Ascending aorta (tissue), 2 donors: Measurements from ENCODE around the gene LRRC32. TPM values are rescaled to one million over a fixed set of nuclear protein-coding genes. Genes with fewer than 3 reads are reported as not detected.

Experiments
- DNase-seq, 2 donors: peaks; one replicate each; pipeline ENCODE4 v3.0.0-alpha.2; 2019; ENCODE audit warnings: low spot score in 2 of 2
- H3K27ac ChIP-seq, 2 donors: fragments of 200-600 bp; sonication (generic); one replicate each; pipeline ENCODE4 v1.5.1; 2016 to 2017; ENCODE audit warnings: mild to moderate bottlenecking in 1 of 2
- H3K27me3 ChIP-seq: fragments of 200-600 bp; sonication (generic); one replicate; pipeline ENCODE4 v1.5.1; 2017
- H3K36me3 ChIP-seq, 2 donors: fragments of 200-600 bp; sonication (generic); one replicate each; pipeline ENCODE4 v1.5.1; 2016
- H3K4me1 ChIP-seq, 2 donors: fragments of 200-600 bp; sonication (generic); one replicate each; pipeline ENCODE4 v1.5.1; 2016 to 2017; ENCODE audit warnings: mild to moderate bottlenecking in 1 of 2
- H3K4me3 ChIP-seq, 2 donors: fragments of 200-600 bp; sonication (generic); one replicate each; pipeline ENCODE4 v1.5.1; 2016 to 2017; ENCODE audit warnings: mild to moderate bottlenecking in 1 of 2
- H3K9me3 ChIP-seq, 2 donors: fragments of 200-600 bp; sonication (generic); one replicate each; pipeline ENCODE4 v1.5.1; 2016
- CTCF ChIP-seq, 3 experiments: fragments of 200-600 bp in 2 of 3; fragments of 450-650 bp in 1 of 3; sonication (generic) in 2 of 3; IDR thresholded peaks; one replicate each; pipeline ENCODE4 v1.5.1; 2016 to 2019; ENCODE audit warnings: antibody characterized with exemption in 3 of 3, mild to moderate bottlenecking in 1 of 3, moderate library complexity in 1 of 3
- intact Hi-C: fragments of 100-400 bp; cut with DNase I; formaldehyde crosslinking; loops from one replicate; pipeline ENCODE4 v1.15.1; 2023
- total RNA-seq: library from RNA; depleted of rRNA; stranded (reverse); fragments of >200 nt; gene quantifications from one replicate; pipeline ENCODE4 v1.1.0, GENCODE V29; 2016

Gene LRRC32
- total RNA-seq, 1 donor from 2014 or later, result 280 TPM

GRCh38 chr11:76707293-76707825 is 36.8 kb upstream of the LRRC32 start:
- TF ChIP-seq CTCF (IDR thresholded peaks at IDR 0.05), result no peak
- Histone ChIP-seq H3K36me3 (no peaks in the 10 kb centered on the region), H3K27me3 (no peaks in the 10 kb centered on the region), H3K4me3 (no peak overlapping the region), H3K9me3 (no peaks in the 10 kb centered on the region), H3K27ac (no peak overlapping the region), H3K4me1 (no peaks in the 10 kb centered on the region)
- DNase-seq, result no peak
- intact Hi-C loops, result no loop called here

- no peak for DNase-seq
- intact Hi-C loops, result no loop called here
- H3K36me3 ChIP-seq, result no peaks in the 10 kb centered on the region
- no peaks in the 10 kb centered on the region for H3K9me3 ChIP-seq
- TF ChIP-seq CTCF (IDR thresholded peaks at IDR 0.05), result no peak
- no peak overlapping the region for H3K4me3 ChIP-seq
- H3K27me3 ChIP-seq, result no peaks in the 10 kb centered on the region
- H3K27ac ChIP-seq, result no peak overlapping the region
- no peaks in the 10 kb centered on the region for H3K4me1 ChIP-seq
Observed at GRCh38 chr11:76706667-76707066, 36.1 kb upstream of the LRRC32 start.

GRCh38 chr11:76705826-76706225 is 35.3 kb upstream of the LRRC32 start:
- Histone ChIP-seq H3K4me3 (no peak overlapping the region), H3K36me3 (no peaks in the 10 kb centered on the region)

GRCh38 chr11:76704171-76704948 is 33.8 kb upstream of the LRRC32 start:
- no peak for TF ChIP-seq CTCF (IDR thresholded peaks at IDR 0.05)
- H3K27ac ChIP-seq, result no peak overlapping the region
- H3K9me3 ChIP-seq, result no peaks in the 10 kb centered on the region
- no peak for DNase-seq
- intact Hi-C loops, result no loop called here
- H3K4me1 ChIP-seq, result no peaks in the 10 kb centered on the region
- no peaks in the 10 kb centered on the region for H3K36me3 ChIP-seq
- H3K4me3 ChIP-seq, result no peak overlapping the region
- H3K27me3 ChIP-seq, result no peaks in the 10 kb centered on the region

More at GRCh38 chr11:76705826-76706225, 35.3 kb upstream of the LRRC32 start:
- no peak for TF ChIP-seq CTCF (IDR thresholded peaks at IDR 0.05)
- Histone ChIP-seq H3K27ac (no peak overlapping the region), H3K4me1 (no peaks in the 10 kb centered on the region), H3K27me3 (no peaks in the 10 kb centered on the region), H3K9me3 (no peaks in the 10 kb centered on the region)
- no peak for DNase-seq
- intact Hi-C loops, result no loop called here

- no peak overlapping the region for H3K4me3 ChIP-seq
- DNase-seq, result no peak
- no peaks in the 10 kb centered on the region for H3K9me3 ChIP-seq
- no peaks in the 10 kb centered on the region for H3K27me3 ChIP-seq
- intact Hi-C loops, result no loop called here
- H3K36me3 ChIP-seq, result no peaks in the 10 kb centered on the region
- no peaks in the 10 kb centered on the region for H3K4me1 ChIP-seq
- no peak for TF ChIP-seq CTCF (IDR thresholded peaks at IDR 0.05)
- H3K27ac ChIP-seq, result no peak overlapping the region
Observed at GRCh38 chr11:76703707-76704106, 33.2 kb upstream of the LRRC32 start.
